MM.1S (cell line): ENCODE results near the gene NOC4L.
"Not testable (repeated sequence)": the region's sequence is repeated elsewhere in the genome, so short reads cannot be mapped to it uniquely, and the experiment has no call there.

Source experiments
- DNase-seq: peaks from one replicate; pipeline ENCODE4 v3.0.0-alpha.2; 2015
- H2AFZ ChIP-seq: fragments of 300-600 bp; sonication (generic); 2 replicates; pipeline ENCODE4 v1.6.0; 2016; ENCODE audit warnings: antibody characterized with exemption, low read length
- H3F3A ChIP-seq: fragments of 300-600 bp; sonication (generic); 2 replicates; pipeline ENCODE4 v1.6.1; 2016; ENCODE audit warnings: mild to moderate bottlenecking, antibody characterized with exemption, low read length, moderate library complexity, mixed read lengths; ENCODE audit not compliant: insufficient read depth
- H3K27ac ChIP-seq: fragments of 300-600 bp; sonication (generic); 2 replicates; pipeline ENCODE4 v1.5.1; 2016; ENCODE audit warnings: mild to moderate bottlenecking, low read length
- H3K27me3 ChIP-seq: fragments of 300-600 bp; sonication (generic); replicated peaks from 2 replicates; pipeline ENCODE4 v1.6.0; 2016; ENCODE audit warnings: low read length; ENCODE audit not compliant: insufficient read depth
- H3K36me3 ChIP-seq: fragments of 300-600 bp; sonication (generic); replicated peaks from 2 replicates; pipeline ENCODE4 v1.6.1; 2016; ENCODE audit warnings: mild to moderate bottlenecking, low read length, mixed read lengths; ENCODE audit not compliant: insufficient read depth
- H3K4me1 ChIP-seq: fragments of 300-600 bp; sonication (generic); 2 replicates; pipeline ENCODE4 v1.6.1; 2016; ENCODE audit warnings: low read length, mixed read lengths
- H3K4me2 ChIP-seq: fragments of 300-600 bp; sonication (generic); 2 replicates; pipeline ENCODE4 v1.6.0; 2016; ENCODE audit warnings: low read depth, low read length
- H3K4me3 ChIP-seq: fragments of 300-600 bp; sonication (generic); 2 replicates; pipeline ENCODE4 v1.5.1; 2016; ENCODE audit warnings: low read length, mixed read lengths
- H3K79me2 ChIP-seq: fragments of 300-600 bp; sonication (generic); 2 replicates; pipeline ENCODE4 v1.6.1; 2016; ENCODE audit warnings: mixed run types, low read length, mixed read lengths
- H3K9ac ChIP-seq: fragments of 300-600 bp; sonication (generic); 2 replicates; pipeline ENCODE4 v1.6.1; 2016; ENCODE audit warnings: low read length, mixed read lengths
- H3K9me2 ChIP-seq: fragments of 300-600 bp; sonication (generic); replicated peaks from 2 replicates; pipeline ENCODE4 v1.6.1; 2016; ENCODE audit warnings: mild to moderate bottlenecking, low read length, mixed read lengths; ENCODE audit not compliant: insufficient read depth
- H3K9me3 ChIP-seq: fragments of 300-600 bp; sonication (generic); replicated peaks from 2 replicates; pipeline ENCODE4 v1.6.1; 2016; ENCODE audit warnings: mild to moderate bottlenecking, low read length, mixed read lengths; ENCODE audit not compliant: insufficient read depth
- H4K20me1 ChIP-seq: fragments of 300-600 bp; sonication (generic); 2 replicates; pipeline ENCODE4 v1.6.1; 2016; ENCODE audit warnings: mild to moderate bottlenecking, low read length, moderate library complexity, mixed read lengths; ENCODE audit not compliant: insufficient read depth
- EZH2 ChIP-seq: fragments of 300-600 bp; sonication (generic); optimal IDR thresholded peaks from 2 replicates; pipeline ENCODE3; 2017; ENCODE audit warnings: low read depth, mild to moderate bottlenecking, antibody characterized with exemption, low read length, mixed read lengths
- EZH2phosphoT487 ChIP-seq: fragments of 300-600 bp; sonication (generic); IDR thresholded peaks from 2 replicates; pipeline ENCODE4 v1.6.1; 2018; ENCODE audit warnings: antibody characterized with exemption, low read length
- TF ChIP-seq, protein P1 (sequence below): fragments of 300-600 bp; sonication (generic); IDR thresholded peaks from 2 replicates; pipeline ENCODE4 v1.5.1; 2016; ENCODE audit warnings: antibody characterized with exemption, low read length, mixed read lengths

NOC4L gene

DNA sequence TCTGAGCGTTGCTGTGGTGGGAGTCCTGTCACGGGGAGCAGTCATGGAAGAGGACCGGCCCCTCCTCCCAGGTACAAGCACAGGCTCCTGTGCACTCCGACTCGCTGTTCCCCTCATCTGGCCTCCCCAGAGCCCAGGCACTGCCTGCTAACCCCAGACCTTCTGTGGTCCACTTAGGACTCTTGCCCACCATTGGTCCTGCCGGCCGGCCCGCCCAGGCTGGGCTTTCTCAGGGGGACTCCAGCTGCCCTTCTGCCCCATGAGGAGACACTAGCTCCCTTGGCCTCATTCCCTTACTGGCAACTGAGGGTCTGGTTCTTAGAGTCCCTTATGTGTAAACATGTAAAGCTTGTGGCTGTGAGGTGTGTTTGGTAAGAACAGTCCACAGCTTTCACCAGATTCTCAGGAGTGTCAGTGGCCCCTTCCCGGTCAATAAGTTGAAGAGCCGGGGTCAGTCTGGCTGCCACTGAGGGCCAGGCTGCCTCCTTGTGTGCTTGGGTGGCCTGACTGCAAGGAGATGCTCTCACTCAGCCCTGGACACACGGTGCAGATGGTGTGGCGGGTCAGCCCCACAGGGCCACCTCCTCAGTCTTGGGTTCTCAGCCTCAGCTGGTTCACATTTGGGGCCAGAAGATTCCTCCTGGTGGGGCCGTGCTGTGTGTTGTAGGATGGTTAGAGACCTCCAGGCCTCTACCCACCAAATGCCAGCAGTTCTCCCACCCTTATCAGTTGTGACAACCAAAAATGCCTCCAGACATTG is 43.8 kb upstream of the NOC4L start:
- TF ChIP-seq EZH2 = no peak
- no peak for TF ChIP-seq EZH2phosphoT487
- TF ChIP-seq, protein P1, sequence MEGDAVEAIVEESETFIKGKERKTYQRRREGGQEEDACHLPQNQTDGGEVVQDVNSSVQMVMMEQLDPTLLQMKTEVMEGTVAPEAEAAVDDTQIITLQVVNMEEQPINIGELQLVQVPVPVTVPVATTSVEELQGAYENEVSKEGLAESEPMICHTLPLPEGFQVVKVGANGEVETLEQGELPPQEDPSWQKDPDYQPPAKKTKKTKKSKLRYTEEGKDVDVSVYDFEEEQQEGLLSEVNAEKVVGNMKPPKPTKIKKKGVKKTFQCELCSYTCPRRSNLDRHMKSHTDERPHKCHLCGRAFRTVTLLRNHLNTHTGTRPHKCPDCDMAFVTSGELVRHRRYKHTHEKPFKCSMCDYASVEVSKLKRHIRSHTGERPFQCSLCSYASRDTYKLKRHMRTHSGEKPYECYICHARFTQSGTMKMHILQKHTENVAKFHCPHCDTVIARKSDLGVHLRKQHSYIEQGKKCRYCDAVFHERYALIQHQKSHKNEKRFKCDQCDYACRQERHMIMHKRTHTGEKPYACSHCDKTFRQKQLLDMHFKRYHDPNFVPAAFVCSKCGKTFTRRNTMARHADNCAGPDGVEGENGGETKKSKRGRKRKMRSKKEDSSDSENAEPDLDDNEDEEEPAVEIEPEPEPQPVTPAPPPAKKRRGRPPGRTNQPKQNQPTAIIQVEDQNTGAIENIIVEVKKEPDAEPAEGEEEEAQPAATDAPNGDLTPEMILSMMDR = no peak
- Histone ChIP-seq H3F3A (no peaks in the 10 kb centered on the region), H3K27ac (no peak overlapping the region), H3K79me2 (no peaks in the 10 kb centered on the region), H3K27me3 (no peaks in the 10 kb centered on the region), H3K4me3 (no peak overlapping the region), H3K36me3 (no peaks in the 10 kb centered on the region), H3K4me2 (no peak overlapping the region), H2AFZ (no peak overlapping the region), H3K4me1 (no peaks in the 10 kb centered on the region), H4K20me1 (no peaks in the 10 kb centered on the region), H3K9me3 (no peaks in the 10 kb centered on the region), H3K9me2 (no peaks in the 10 kb centered on the region), H3K9ac (no peak overlapping the region)
- no peak for DNase-seq

DNA sequence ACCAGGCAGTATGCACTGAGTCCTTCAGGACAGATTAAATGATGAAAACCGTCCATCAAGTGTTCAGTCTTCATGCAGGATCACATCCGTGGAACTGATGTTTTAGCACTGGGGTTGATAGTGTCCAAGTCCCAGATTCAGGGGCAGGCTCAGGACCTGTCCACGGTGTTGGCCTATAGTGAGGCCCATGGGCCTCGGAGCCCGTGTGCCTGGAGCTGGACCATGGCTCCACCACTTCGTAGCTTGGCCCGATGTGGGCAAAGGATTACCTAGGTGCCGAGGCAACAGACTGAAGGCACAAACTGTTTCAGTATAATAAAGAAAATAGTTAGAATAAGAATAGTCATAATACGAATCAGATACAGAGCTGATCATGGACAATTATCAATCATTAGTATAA is 42.0 kb upstream of the NOC4L start:
- TF ChIP-seq, protein P1 = no peak
- TF ChIP-seq EZH2phosphoT487 = no peak
- TF ChIP-seq EZH2 = no peak
- H3K36me3 ChIP-seq = no peaks in the 10 kb centered on the region

DNA sequence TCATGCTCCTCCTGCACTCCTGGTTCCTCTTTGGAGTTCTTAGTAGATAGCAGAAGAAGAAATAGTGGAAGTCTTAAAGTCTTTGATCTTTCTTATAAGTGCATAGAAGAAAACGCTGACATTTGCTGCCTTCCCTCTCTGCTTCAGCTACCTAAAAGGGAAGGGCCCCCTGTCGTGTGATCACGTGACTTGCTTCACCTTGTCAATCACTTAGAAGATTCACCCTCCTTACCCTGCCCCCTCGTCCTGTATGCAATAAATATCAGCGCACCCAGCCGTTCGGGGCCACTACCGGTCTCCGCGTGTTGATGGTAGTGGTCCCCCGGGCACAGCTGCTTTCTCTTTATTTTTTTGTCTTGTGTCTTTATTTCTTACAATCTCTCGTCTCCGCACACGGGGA is 41.2 kb upstream of the NOC4L start:
- not testable (repeated sequence) for H3F3A ChIP-seq, H3K36me3 ChIP-seq, H3K27me3 ChIP-seq, H2AFZ ChIP-seq, DNase-seq, H3K27ac ChIP-seq, H3K9me3 ChIP-seq, H4K20me1 ChIP-seq, H3K9me2 ChIP-seq, H3K4me1 ChIP-seq, H3K4me3 ChIP-seq, H3K79me2 ChIP-seq, H3K4me2 ChIP-seq, H3K9ac ChIP-seq

More for the DNA sequence above, 42.0 kb upstream of the NOC4L start:
- Histone ChIP-seq H3K4me1 (no peaks in the 10 kb centered on the region), H2AFZ (no peak overlapping the region), H3K27me3 (no peaks in the 10 kb centered on the region), H3K9me2 (no peaks in the 10 kb centered on the region), H3K4me2 (no peak overlapping the region), H3K9me3 (no peaks in the 10 kb centered on the region), H3K4me3 (no peak overlapping the region), H3K9ac (no peak overlapping the region), H3K27ac (no peak overlapping the region), H3K79me2 (no peaks in the 10 kb centered on the region), H3F3A (no peaks in the 10 kb centered on the region), H4K20me1 (no peaks in the 10 kb centered on the region)
- DNase-seq = no peak

DNA sequence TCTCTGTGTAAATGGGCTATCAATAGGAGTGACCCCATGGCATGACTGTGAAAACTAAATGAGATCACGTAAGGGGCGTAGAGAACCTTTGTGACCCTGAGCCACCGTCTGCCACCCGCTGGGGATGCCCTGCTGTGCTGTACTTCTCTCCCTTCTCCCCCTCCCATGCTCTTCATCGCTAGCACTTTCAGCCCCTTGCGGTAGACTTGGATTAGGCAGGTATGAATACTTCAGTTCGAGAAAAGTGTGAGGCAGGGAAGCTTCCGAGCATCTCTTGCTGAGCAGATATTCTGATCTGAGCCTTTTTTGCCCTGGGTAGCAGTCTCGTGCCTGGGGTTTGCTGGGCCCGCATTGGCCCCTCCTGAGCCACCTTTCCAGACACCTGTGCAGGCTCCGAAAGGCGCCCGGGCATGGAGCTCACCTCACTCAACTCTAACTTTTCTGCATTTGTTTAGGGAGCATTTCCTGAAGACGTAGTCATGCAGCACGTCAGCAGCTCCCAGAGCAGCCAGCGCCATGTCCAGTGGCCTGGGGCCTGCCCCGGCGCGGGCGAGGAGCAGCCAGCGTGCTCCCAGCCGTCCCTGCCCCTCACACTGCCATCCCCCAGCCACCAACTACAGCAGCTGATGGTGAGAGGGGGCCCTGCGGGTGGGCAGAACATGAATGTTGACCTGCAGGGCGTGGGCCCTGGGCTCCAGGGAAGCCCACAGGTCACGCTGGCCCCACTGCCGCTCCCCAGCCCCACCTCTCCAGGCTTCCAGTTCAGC is 40.5 kb upstream of the NOC4L start:
- Histone ChIP-seq H3K27ac (no peak overlapping the region), H3K79me2 (no peaks in the 10 kb centered on the region), H3K36me3 (no peaks in the 10 kb centered on the region), H3K9ac (no peak overlapping the region), H3K4me1 (no peaks in the 10 kb centered on the region), H3K27me3 (no peaks in the 10 kb centered on the region), H3K4me2 (no peak overlapping the region), H3K9me2 (no peaks in the 10 kb centered on the region), H4K20me1 (no peaks in the 10 kb centered on the region), H3K4me3 (no peak overlapping the region), H3F3A (no peaks in the 10 kb centered on the region), H2AFZ (no peak overlapping the region), H3K9me3 (no peaks in the 10 kb centered on the region)
- TF ChIP-seq, protein P1 = no peak
- no peak for TF ChIP-seq EZH2phosphoT487
- no peak for TF ChIP-seq EZH2
- no peak for DNase-seq
